Measurements from ENCODE around the gene MED12L. TPM values are rescaled to one million over a fixed set of nuclear protein-coding genes. Genes with fewer than 3 reads are reported as not detected.
A peak's percentile ranks its signal among the peaks of the same experiment; 100 is the strongest.

Gene MED12L
- total RNA-seq, 6 experiments from 2014 or later, result 0.05 to 0.64 (median 0.13) TPM; not detected in 1

GRCh38 chr3:151183265-151183671 lies 97.8 kb downstream of the MED12L start:
- Mint-ChIP-seq H3K4me1 (ENCODE audit: low read depth) (peaks cover 6% of the 10 kb centered on the region; the same call in 1 of the 2 replicates), H3K36me3 (ENCODE audit: low read depth) (no peaks in the 10 kb centered on the region), H3K9me3 (no peaks in the 10 kb centered on the region), H3K27ac (no peak overlapping the region), H3K27me3 (ENCODE audit: insufficient read depth) (no peaks in the 10 kb centered on the region; the same call in 1 of the 2 replicates), H3K4me3 (peak overlapping the region; percentile 1; the same call in 1 of the 2 replicates)
- no peak for TF ChIP-seq CTCF (IDR thresholded peaks at IDR 0.05)
- no peak for DNase-seq

- DNase-seq, result no peak
- H3K27me3 Mint-ChIP-seq (ENCODE audit: insufficient read depth), result peaks cover 10% of the 10 kb centered on the region
- no peak for TF ChIP-seq CTCF (IDR thresholded peaks at IDR 0.05)
- H3K4me3 Mint-ChIP-seq, result no peak overlapping the region
- H3K9me3 Mint-ChIP-seq, result no peaks in the 10 kb centered on the region
- no peak overlapping the region for H3K27ac Mint-ChIP-seq
- no peaks in the 10 kb centered on the region; the same call in 1 of the 2 replicates for H3K4me1 Mint-ChIP-seq (ENCODE audit: low read depth)
- no peaks in the 10 kb centered on the region for H3K36me3 Mint-ChIP-seq (ENCODE audit: low read depth)
These were observed 105.6 kb downstream of the MED12L start for GRCh38 chr3:151191095-151191494.

GRCh38 chr3:151192545-151192944 lies 107.1 kb downstream of the MED12L start:
- no peaks in the 10 kb centered on the region for H3K9me3 Mint-ChIP-seq
- H3K36me3 Mint-ChIP-seq (ENCODE audit: low read depth), result no peaks in the 10 kb centered on the region
- TF ChIP-seq CTCF (IDR thresholded peaks at IDR 0.05), result no peak
- H3K27me3 Mint-ChIP-seq (ENCODE audit: insufficient read depth), result peaks cover 10% of the 10 kb centered on the region
- DNase-seq, result no peak
- H3K27ac Mint-ChIP-seq, result no peak overlapping the region
- H3K4me3 Mint-ChIP-seq, result no peak overlapping the region
- H3K4me1 Mint-ChIP-seq (ENCODE audit: low read depth), result no peaks in the 10 kb centered on the region; the same call in 1 of the 2 replicates

- no peaks in the 10 kb centered on the region for H3K9me3 Mint-ChIP-seq
- no peak for TF ChIP-seq CTCF (IDR thresholded peaks at IDR 0.05)
- no peak for DNase-seq
- H3K27ac Mint-ChIP-seq, result no peak overlapping the region
- H3K27me3 Mint-ChIP-seq (ENCODE audit: insufficient read depth), result peaks cover 3% of the 10 kb centered on the region; the same call in 1 of the 2 replicates
- no peak overlapping the region for H3K4me3 Mint-ChIP-seq
- H3K4me1 Mint-ChIP-seq (ENCODE audit: low read depth), result peaks cover 10% of the 10 kb centered on the region
- H3K36me3 Mint-ChIP-seq (ENCODE audit: low read depth), result no peaks in the 10 kb centered on the region
These were observed 110.4 kb downstream of the MED12L start for GRCh38 chr3:151195826-151196225.

GRCh38 chr3:151196434-151196833 lies 111.0 kb downstream of the MED12L start:
- no peak for DNase-seq
- no peaks in the 10 kb centered on the region for H3K36me3 Mint-ChIP-seq (ENCODE audit: low read depth)
- peaks cover 10% of the 10 kb centered on the region for H3K4me1 Mint-ChIP-seq (ENCODE audit: low read depth)
- H3K27me3 Mint-ChIP-seq (ENCODE audit: insufficient read depth), result no peaks in the 10 kb centered on the region
- no peak for TF ChIP-seq CTCF (IDR thresholded peaks at IDR 0.05)
- H3K27ac Mint-ChIP-seq, result no peak overlapping the region
- H3K4me3 Mint-ChIP-seq, result no peak overlapping the region
- no peaks in the 10 kb centered on the region for H3K9me3 Mint-ChIP-seq

GRCh38 chr3:151197228-151197627 lies 111.8 kb downstream of the MED12L start:
- Mint-ChIP-seq H3K4me1 (ENCODE audit: low read depth) (peaks cover 10% of the 10 kb centered on the region), H3K27ac (no peak overlapping the region), H3K36me3 (ENCODE audit: low read depth) (no peaks in the 10 kb centered on the region), H3K4me3 (no peak overlapping the region), H3K9me3 (no peaks in the 10 kb centered on the region), H3K27me3 (ENCODE audit: insufficient read depth) (no peaks in the 10 kb centered on the region)
- TF ChIP-seq CTCF (IDR thresholded peaks at IDR 0.05), result no peak
- DNase-seq, result no peak
